Measurements from ENCODE around the gene OR51G2.

Gene OR51G2

DNA sequence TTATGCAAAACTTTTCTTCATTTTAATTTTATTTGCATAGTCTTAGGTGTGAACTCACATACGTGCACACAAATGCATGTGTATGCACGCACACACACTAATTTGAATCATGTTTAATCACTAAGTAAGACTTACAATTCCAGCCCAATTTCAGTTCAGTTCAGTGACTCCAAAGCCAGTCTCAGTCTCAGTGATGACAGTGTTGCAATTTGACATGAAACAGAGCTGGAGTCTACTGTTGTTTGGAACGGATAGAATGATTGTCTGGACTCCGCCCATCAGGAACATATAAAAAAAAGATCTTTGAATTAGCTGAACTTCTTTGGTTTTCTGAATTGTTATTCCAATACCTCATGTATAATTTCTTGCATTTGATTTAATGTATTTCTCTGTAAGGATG lies 55.3 kb downstream of the OR51G2 start:
- DNase-seq (ENCODE audit: low spot score): no peak

Data from CD4-positive, alpha-beta T cell treated with Interleukin-6 at 100 ng/mL for 8 hours (primary cell).